Lung (tissue), 12 donors: ENCODE data around the gene SMCHD1. TPM values are rescaled to one million over a fixed set of nuclear protein-coding genes. Genes with fewer than 3 reads are reported as not detected.

ENCODE experiments used
- ATAC-seq: fragments of 200-7000 bp; cut with Tn5 transposase; one replicate; pipeline ENCODE4 v1.9.1; 2020; ENCODE audit warnings: moderate number of reproducible peaks; ENCODE audit not compliant: insufficient read depth, low FRiP score
- DNase-seq, 3 donors: peaks; one replicate each; pipeline ENCODE4 v3.0.0-alpha.2; 2013 to 2017
- H3K27ac ChIP-seq, 2 donors: one replicate each; pipeline ENCODE4 v1.5.1; 2013; ENCODE audit warnings: mild to moderate bottlenecking in 2 of 2, moderate library complexity in 2 of 2, control low read depth in 1 of 2, inconsistent platforms in 1 of 2, low read depth in 1 of 2, low read length in 1 of 2
- H3K27me3 ChIP-seq, 3 donors: one replicate each; pipeline ENCODE4 v1.5.1; 2013; ENCODE audit warnings: low read length in 2 of 3; ENCODE audit not compliant: control insufficient read depth in 3 of 3, insufficient read depth in 3 of 3
- H3K36me3 ChIP-seq, 4 donors: one replicate each; pipeline ENCODE4 v1.5.1; 2013; ENCODE audit warnings: low read length in 4 of 4, mild to moderate bottlenecking in 1 of 4, moderate library complexity in 1 of 4; ENCODE audit not compliant: control insufficient read depth in 4 of 4, insufficient read depth in 4 of 4
- H3K4me1 ChIP-seq, 5 donors: one replicate each; pipeline ENCODE4 v1.5.1; 2013; ENCODE audit warnings: low read length in 5 of 5, mild to moderate bottlenecking in 2 of 5, moderate library complexity in 1 of 5; ENCODE audit not compliant: control insufficient read depth in 5 of 5, insufficient read depth in 5 of 5
- H3K4me3 ChIP-seq: one replicate; pipeline ENCODE4 v1.5.1; 2013; ENCODE audit warnings: mild to moderate bottlenecking, control low read depth, moderate library complexity
- H3K9ac ChIP-seq, 2 donors: one replicate each; pipeline ENCODE4 v1.5.1; 2013; ENCODE audit warnings: low read length in 2 of 2, control low read depth in 1 of 2; ENCODE audit not compliant: insufficient read depth in 1 of 2
- H3K9me3 ChIP-seq, 4 donors: one replicate each; pipeline ENCODE4 v1.5.1; 2013; ENCODE audit warnings: low read length in 3 of 4, mild to moderate bottlenecking in 1 of 4, moderate library complexity in 1 of 4; ENCODE audit not compliant: control insufficient read depth in 4 of 4, insufficient read depth in 3 of 4
- WGBS, 2 donors: extraction: QIAGEN DNeasy Blood & Tissue Kit; methylation state at CpG; one replicate each; pipeline ENCODE4 v1.1.7; 2013; 5-methylcytosine and 5-hydroxymethylcytosine counted together
- polyA plus RNA-seq, 2 donors: library from polyadenylated mRNA; stranded (reverse); fragments of 200-250 nt; gene quantifications; one replicate each; pipeline ENCODE4 v1.2.1, GENCODE V29; 2013
- total RNA-seq, 2 donors: library from RNA; depleted of rRNA in 1 of 2; stranded (reverse); fragments of >200 nt in 1 of 2; gene quantifications; one replicate each; pipeline ENCODE4 v1.2.1, GENCODE V29; 2014 to 2021
- TF ChIP-seq, protein P1 (sequence below): IDR thresholded peaks from 2 replicates; pipeline ENCODE4 v1.5.1; 2012; ENCODE audit warnings: mild to moderate bottlenecking; ENCODE audit errors: control extremely low read depth, extremely low read depth
- donor health status: control.
- donor health status: control.
- donor health status: Bipolar disorder and iron deficiency.
- donor health status: healthy.
- donor health status: DM: yes; HTN: yes; CAD: no.

Gene SMCHD1
- total and polyA plus RNA-seq, 4 donors, result 7.3 to 179 (median 31.4) TPM

DNA sequence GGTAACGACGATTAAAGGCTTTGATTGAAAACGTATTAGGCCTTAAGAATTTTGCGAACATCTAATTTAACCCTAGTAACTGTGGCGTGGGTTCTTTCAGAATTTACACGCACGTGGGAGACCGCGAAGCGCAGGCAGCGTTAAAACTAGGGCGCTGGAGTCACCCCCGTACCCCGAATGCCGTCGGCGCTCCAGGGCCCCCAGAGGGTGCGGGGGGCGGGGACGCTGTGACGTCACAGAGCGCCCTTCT is 673 bp upstream of the SMCHD1 start:
- peaks cover 0 to 2% (median 0%) of the 10 kb centered on the region in 4 donors for H3K36me3 ChIP-seq
- DNase-seq, result no peak
- ATAC-seq, result no peak
- TF ChIP-seq, protein P1, sequence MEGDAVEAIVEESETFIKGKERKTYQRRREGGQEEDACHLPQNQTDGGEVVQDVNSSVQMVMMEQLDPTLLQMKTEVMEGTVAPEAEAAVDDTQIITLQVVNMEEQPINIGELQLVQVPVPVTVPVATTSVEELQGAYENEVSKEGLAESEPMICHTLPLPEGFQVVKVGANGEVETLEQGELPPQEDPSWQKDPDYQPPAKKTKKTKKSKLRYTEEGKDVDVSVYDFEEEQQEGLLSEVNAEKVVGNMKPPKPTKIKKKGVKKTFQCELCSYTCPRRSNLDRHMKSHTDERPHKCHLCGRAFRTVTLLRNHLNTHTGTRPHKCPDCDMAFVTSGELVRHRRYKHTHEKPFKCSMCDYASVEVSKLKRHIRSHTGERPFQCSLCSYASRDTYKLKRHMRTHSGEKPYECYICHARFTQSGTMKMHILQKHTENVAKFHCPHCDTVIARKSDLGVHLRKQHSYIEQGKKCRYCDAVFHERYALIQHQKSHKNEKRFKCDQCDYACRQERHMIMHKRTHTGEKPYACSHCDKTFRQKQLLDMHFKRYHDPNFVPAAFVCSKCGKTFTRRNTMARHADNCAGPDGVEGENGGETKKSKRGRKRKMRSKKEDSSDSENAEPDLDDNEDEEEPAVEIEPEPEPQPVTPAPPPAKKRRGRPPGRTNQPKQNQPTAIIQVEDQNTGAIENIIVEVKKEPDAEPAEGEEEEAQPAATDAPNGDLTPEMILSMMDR, result no peak
- peak overlapping the region; percentile 97 to 100 for H3K27ac ChIP-seq
- peaks cover 0 to 6% (median 0%) of the 10 kb centered on the region in 3 donors for H3K27me3 ChIP-seq
- no peaks in the 10 kb centered on the region for H3K9me3 ChIP-seq
- H3K4me3 ChIP-seq, result peak overlapping the region; percentile 85
- H3K9ac ChIP-seq, result peak overlapping the region; percentile 61 to 96
- 0 to 1% methylated on average over 22 of the region's 22 CpGs for WGBS, 2 donors
- peaks cover 0 to 17% (median 9%) of the 10 kb centered on the region in 5 donors for H3K4me1 ChIP-seq

DNA sequence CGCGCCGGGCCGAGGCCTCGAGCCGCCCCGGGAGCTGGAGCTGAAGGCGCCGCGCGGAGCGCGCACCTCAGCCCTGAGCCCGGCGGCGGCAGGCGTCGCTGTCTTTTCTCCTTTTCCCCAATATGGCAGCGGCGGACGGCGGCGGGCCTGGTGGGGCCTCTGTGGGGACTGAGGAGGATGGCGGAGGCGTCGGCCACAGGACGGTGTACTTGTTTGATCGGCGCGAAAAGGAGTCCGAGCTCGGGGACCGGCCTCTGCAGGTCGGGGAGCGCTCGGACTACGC is 369 bp downstream of the SMCHD1 start:
- Histone ChIP-seq H3K4me3 (peak overlapping the region; percentile 100), H3K27me3 (peaks cover 0 to 6% (median 0%) of the 10 kb centered on the region in 3 donors), H3K9ac (peak overlapping the region; percentile 90 to 95), H3K4me1 (peaks cover 2 to 17% (median 9%) of the 10 kb centered on the region in 5 donors), H3K36me3 (peaks cover 0 to 2% (median 0%) of the 10 kb centered on the region in 4 donors), H3K9me3 (no peaks in the 10 kb centered on the region), H3K27ac (peak overlapping the region; percentile 97 to 100)
- 0% methylated on average over 16 to 37 of the region's 37 CpGs for WGBS, 2 donors
- ATAC-seq (peak; percentile 15), DNase-seq (no peak)
- TF ChIP-seq, protein P1, result no peak

DNA sequence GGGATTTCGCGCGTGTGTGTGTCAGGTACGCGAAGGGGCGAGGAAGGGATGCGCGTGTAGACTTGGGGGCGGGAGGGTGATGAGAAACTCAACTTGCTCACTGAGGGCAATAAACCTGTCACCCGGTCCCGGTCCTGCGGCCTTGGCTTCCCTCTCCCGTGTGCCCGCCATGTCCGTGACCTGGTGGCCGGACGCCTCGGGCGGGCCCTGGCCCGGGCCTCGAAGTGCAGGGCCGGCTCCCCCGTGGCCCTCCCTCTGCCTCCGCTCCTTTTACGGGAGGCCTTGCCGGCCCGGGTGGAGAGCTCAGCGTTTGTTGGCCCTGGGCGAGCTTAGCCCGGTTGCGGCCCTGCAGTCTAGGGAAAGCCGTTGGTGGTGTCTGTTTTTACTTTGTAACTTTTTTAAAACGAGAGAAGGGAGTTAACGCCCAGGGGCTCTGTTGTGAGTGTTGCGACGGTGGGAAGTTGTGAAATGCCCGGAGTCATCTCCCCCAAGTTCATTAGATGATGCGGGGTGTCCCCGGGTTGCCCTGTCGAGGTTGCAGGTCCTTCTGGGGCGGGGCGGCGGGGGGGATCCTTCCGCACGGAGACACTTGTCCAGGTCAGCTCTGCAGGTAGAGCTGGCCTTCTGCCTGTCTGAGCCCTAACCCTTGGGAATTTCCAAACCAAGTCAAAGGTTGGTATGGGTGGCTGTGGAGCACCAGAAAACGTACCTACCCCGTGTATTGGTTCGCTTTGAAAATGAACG is 883 bp downstream of the SMCHD1 start:
- Histone ChIP-seq H3K27ac (peak overlapping the region; percentile 97 to 100), H3K9ac (peak overlapping the region; percentile 90 to 95), H3K4me3 (peak overlapping the region; percentile 100), H3K9me3 (no peaks in the 10 kb centered on the region), H3K4me1 (peaks cover 2 to 17% (median 9%) of the 10 kb centered on the region in 5 donors), H3K36me3 (peaks cover 0 to 2% (median 0%) of the 10 kb centered on the region in 4 donors), H3K27me3 (peaks cover 0 to 6% (median 0%) of the 10 kb centered on the region in 3 donors)
- WGBS, 2 donors, result 0% methylated on average over 49 of the region's 49 CpGs
- peak; percentile 37 for ATAC-seq
- DNase-seq, result peak; percentile 51 to 61 (median 53)
- TF ChIP-seq, protein P1, result no peak
